Lower leg skin (tissue), 4 donors: ENCODE results near the gene CCDC57. TPM values are rescaled to one million over a fixed set of nuclear protein-coding genes. Genes with fewer than 3 reads are reported as not detected.
A peak's percentile ranks its signal among the peaks of the same experiment; 100 is the strongest.

Source experiments
- DNase-seq, 2 donors: peaks; one replicate each; pipeline ENCODE4 v3.0.0-alpha.2; 2019; ENCODE audit warnings: low spot score in 2 of 2
- H3K4me3 ChIP-seq: fragments of 200-600 bp; sonication (generic); 2 replicates; pipeline ENCODE4 v1.5.1; 2017; ENCODE audit warnings: mild to moderate bottlenecking, low read depth; ENCODE audit not compliant: poor library complexity, severe bottlenecking
- CTCF ChIP-seq, 3 donors: fragments of 450-650 bp; IDR thresholded peaks; one replicate each; pipeline ENCODE4 v1.5.1; 2016; ENCODE audit warnings: antibody characterized with exemption in 3 of 3, mild to moderate bottlenecking in 3 of 3, moderate library complexity in 2 of 3
- POLR2A ChIP-seq, 2 donors: fragments of 450-650 bp; IDR thresholded peaks; one replicate each; pipeline ENCODE4 v1.6.1; 2016 to 2017; ENCODE audit warnings: antibody characterized with exemption in 2 of 2, mild to moderate bottlenecking in 1 of 2, moderate library complexity in 1 of 2
- WGBS, 2 donors: methylation state at CpG; one replicate each; pipeline ENCODE4 v1.1.5; 2018; 5-methylcytosine and 5-hydroxymethylcytosine counted together
- intact Hi-C: fragments of 100-400 bp; cut with DNase I; formaldehyde crosslinking; loops from one replicate; pipeline ENCODE4 v1.15.0; 2023; ENCODE audit warnings: low total_unique reads
- total RNA-seq, 4 donors: library from RNA; depleted of rRNA; stranded (reverse); fragments of >200 nt; gene quantifications; one replicate each; pipeline ENCODE4 v1.1.0, GENCODE V29; 2016

Gene CCDC57
- total RNA-seq, 4 donors from 2014 or later: 16.0 to 33.5 (median 31.5) TPM

DNA sequence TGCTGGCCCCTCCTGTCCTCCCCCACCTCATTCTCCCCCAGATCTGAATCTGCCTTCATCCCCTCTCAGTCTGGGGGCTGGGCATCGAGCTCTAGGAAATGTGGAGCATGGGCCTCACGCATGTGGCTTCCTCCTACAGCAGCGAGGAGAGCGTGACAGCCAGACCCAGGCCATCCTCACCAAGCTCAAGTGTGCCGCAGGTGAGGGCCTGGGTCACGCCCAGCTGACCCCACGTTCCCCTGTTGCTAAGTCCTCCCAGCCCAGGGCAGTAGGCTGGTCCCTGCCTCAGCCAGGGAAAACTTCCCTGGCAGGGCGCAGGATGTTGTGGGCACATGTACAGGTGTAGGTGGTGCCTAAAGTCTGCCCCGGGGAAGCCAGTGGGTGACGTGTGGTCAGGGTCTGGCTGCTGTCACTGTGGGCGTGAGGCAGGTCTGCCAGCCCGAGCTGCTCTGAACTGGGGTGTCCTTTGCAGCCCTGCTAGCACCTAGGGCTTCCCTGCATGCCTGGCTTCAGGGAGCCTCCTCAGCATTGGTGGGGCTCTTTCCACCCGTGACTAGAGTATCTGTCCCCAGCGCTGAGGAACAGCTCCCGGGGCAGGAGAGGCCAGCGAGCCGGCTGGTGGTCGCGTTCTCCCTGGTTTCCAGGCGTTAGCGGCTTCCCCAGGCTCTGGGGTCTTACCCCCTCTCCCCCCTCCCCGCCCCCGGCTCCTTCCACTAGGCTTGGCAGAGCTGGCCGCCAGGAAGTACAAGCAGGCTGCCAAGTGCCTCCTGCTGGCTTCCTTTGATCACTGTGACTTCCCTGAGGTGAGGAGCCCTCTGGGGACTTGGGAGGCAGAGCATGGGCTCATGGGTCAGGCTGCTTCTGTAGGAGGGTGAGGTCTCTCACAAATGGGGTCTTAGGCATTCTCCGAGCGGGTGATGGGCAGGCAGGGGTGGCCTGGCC is 157.3 kb downstream of the CCDC57 start:
- no peak for DNase-seq
- no peak for TF ChIP-seq POLR2A (IDR thresholded peaks at IDR 0.05)
- TF ChIP-seq CTCF (IDR thresholded peaks at IDR 0.05): no peak

GRCh38 chr17:82054351-82055022 is 158.2 kb downstream of the CCDC57 start:
- 87 to 91% methylated on average over 29 to 33 of the region's 38 CpGs for WGBS, 2 donors
- no peak for TF ChIP-seq CTCF (IDR thresholded peaks at IDR 0.05)
- TF ChIP-seq POLR2A (IDR thresholded peaks at IDR 0.05): no peak
- H3K4me3 ChIP-seq: no peak overlapping the region
- no peak for DNase-seq
- intact Hi-C loops: no loop called here

More for the DNA sequence above, 157.3 kb downstream of the CCDC57 start:
- H3K4me3 ChIP-seq: no peak overlapping the region
- intact Hi-C loops: no loop called here
- WGBS, 2 donors: 82 to 87% methylated on average over 20 to 23 of the region's 26 CpGs

GRCh38 chr17:82053556-82054263 is 158.9 kb downstream of the CCDC57 start:
- whole genome bisulfite sequencing, 2 donors: 88 to 94% methylated on average over 23 to 28 of the region's 28 CpGs
- no peak overlapping the region for H3K4me3 ChIP-seq
- intact Hi-C loops: no loop called here
- no peak for DNase-seq
- no peak for TF ChIP-seq CTCF (IDR thresholded peaks at IDR 0.05)

DNA sequence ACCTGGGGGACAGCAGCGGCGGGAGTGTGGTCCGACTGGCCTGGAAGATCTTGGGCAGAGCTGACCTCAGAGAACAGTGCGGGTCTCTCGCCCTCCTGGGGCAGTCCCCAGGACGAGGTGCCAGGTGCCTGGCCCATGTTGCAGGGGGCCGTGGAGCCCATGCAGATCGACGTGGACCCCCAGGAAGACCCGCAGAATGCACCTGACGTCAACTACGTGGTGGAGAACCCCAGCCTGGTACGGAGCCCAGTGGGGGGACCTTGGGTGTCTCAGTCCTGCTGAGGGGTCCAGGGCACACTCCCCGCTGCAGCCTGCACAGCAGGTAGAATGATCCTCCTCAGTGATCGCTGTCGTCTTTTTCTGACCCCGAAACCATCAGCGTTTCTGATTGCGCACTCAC is 159.5 kb downstream of the CCDC57 start:
- intact Hi-C loops: no loop called here
- H3K4me3 ChIP-seq: no peak overlapping the region
- DNase-seq: no peak
- 89 to 90% methylated on average over 19 of the region's 19 CpGs for WGBS, 2 donors
- TF ChIP-seq CTCF (IDR thresholded peaks at IDR 0.05): no peak
- TF ChIP-seq POLR2A (IDR thresholded peaks at IDR 0.05): no peak

DNA sequence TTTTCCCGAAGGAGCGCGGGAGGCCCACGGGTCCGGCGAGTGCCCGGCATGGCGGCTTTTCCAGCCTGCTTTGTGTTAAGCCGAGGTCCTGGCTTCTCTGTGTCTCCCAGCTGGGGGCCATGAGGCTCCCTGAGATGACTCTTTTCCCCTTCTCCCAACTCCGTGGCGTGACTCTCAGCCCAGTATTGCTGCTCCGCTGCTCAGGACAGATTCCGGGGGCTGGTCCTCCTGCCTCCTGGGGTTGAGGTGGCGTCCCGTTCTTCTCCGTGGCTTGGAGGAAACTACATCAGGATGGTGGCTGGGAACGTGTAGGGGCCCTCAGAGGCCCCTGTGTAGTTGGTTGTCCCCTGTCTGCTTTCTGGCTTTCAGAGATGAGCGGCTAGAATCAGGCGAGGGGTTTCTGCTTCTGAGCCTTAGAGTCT is 160.0 kb downstream of the CCDC57 start:
- intact Hi-C loops: no loop called here

More for the DNA sequence above, 160.0 kb downstream of the CCDC57 start:
- peak overlapping the region; percentile 59 for H3K4me3 ChIP-seq
- DNase-seq: no peak
- WGBS, 2 donors: 22% methylated on average over 11 to 19 of the region's 19 CpGs
- TF ChIP-seq POLR2A (IDR thresholded peaks at IDR 0.05) (no peak), CTCF (IDR thresholded peaks at IDR 0.05) (no peak)
